ENCODE results near the gene GRIFIN.

The GRIFIN gene

GRCh38 chr7:2476298-2476697, at the start of gene GRIFIN:
Gene GRIFIN, minus strand, starts transcription at chr7:2476398. Its CDS starts 15 bp downstream, at chr7:2476383.
- no peak for TF ChIP-seq CTCF (IDR thresholded peaks at IDR 0.05; ENCODE audit: extremely low read depth, missing control alignments)

GRCh38 chr7:2524808-2525657, 48.8 kb upstream of the GRIFIN start:
- no peak for TF ChIP-seq CTCF (IDR thresholded peaks at IDR 0.05; ENCODE audit: extremely low read depth, missing control alignments)
- no peak for DNase-seq (ENCODE audit: low spot score)

More at GRCh38 chr7:2476298-2476697, at the start of gene GRIFIN:
- no peak for DNase-seq (ENCODE audit: low spot score)

- no peak for DNase-seq (ENCODE audit: low spot score)
- no peak for TF ChIP-seq CTCF (IDR thresholded peaks at IDR 0.05; ENCODE audit: extremely low read depth, missing control alignments)
Measured at GRCh38 chr7:2523941-2524807, 48.0 kb upstream of the GRIFIN start.

GRCh38 chr7:2523461-2523936, 47.3 kb upstream of the GRIFIN start:
- no peak for TF ChIP-seq CTCF (IDR thresholded peaks at IDR 0.05; ENCODE audit: extremely low read depth, missing control alignments)
- DNase-seq (ENCODE audit: low spot score): no peak

GRCh38 chr7:2522780-2523433, 46.7 kb upstream of the GRIFIN start:
- no peak for TF ChIP-seq CTCF (IDR thresholded peaks at IDR 0.05; ENCODE audit: extremely low read depth, missing control alignments)
- no peak for DNase-seq (ENCODE audit: low spot score)

- no peak for TF ChIP-seq CTCF (IDR thresholded peaks at IDR 0.05; ENCODE audit: extremely low read depth, missing control alignments)
- DNase-seq (ENCODE audit: low spot score): no peak
Measured at GRCh38 chr7:2521952-2522591, 45.9 kb upstream of the GRIFIN start.
